Sigmoid colon (tissue), 4 donors: ENCODE results near the gene CT55.

Source experiments
- CTCF ChIP-seq, 4 experiments: fragments of 450-650 bp in 3 of 4; fragments of 200-600 bp in 1 of 4; IDR thresholded peaks; one replicate each; pipeline ENCODE4 v1.5.1; 2016 to 2019; ENCODE audit warnings: antibody characterized with exemption in 4 of 4, mild to moderate bottlenecking in 3 of 4, moderate library complexity in 2 of 4
- POLR2AphosphoS5 ChIP-seq, 4 donors: sonication (generic); formaldehyde crosslinking; IDR thresholded peaks; one replicate each; pipeline ENCODE4 v1.6.1; 2017; ENCODE audit warnings: antibody characterized with exemption in 4 of 4

GRCh38 chrX:135114392-135114791 lies 56.8 kb downstream of the CT55 start:
- TF ChIP-seq POLR2AphosphoS5 (IDR thresholded peaks at IDR 0.05) (no peak), CTCF (IDR thresholded peaks at IDR 0.05) (no peak)
